Medulla oblongata (tissue), 1 donor: Measurements from ENCODE around the gene PLCL1.

Experiments used
- DNase-seq: peaks from one replicate; pipeline ENCODE4 v3.0.0-alpha.2; 2015; ENCODE audit errors: extremely low spot score

Gene PLCL1

GRCh38 chr2:197954328-197954727 lies 149.9 kb downstream of the PLCL1 start:
- no peak for DNase-seq

GRCh38 chr2:197958592-197959150 lies 154.3 kb downstream of the PLCL1 start:
- no peak for DNase-seq

- no peak for DNase-seq
Observed at GRCh38 chr2:197959383-197959782, 155.0 kb downstream of the PLCL1 start.

- DNase-seq, result no peak
Observed at GRCh38 chr2:197960786-197961185, 156.4 kb downstream of the PLCL1 start.

GRCh38 chr2:197964720-197965119 lies 160.3 kb downstream of the PLCL1 start:
- DNase-seq, result no peak

GRCh38 chr2:197965756-197966155 lies 161.4 kb downstream of the PLCL1 start:
- DNase-seq, result no peak

GRCh38 chr2:197969391-197969893 lies 165.0 kb downstream of the PLCL1 start:
- DNase-seq, result no peak

- DNase-seq, result no peak
Observed at GRCh38 chr2:197972061-197972460, 167.7 kb downstream of the PLCL1 start.

GRCh38 chr2:197972587-197972986 lies 168.2 kb downstream of the PLCL1 start:
- no peak for DNase-seq

GRCh38 chr2:197973772-197974171 lies 169.4 kb downstream of the PLCL1 start:
- no peak for DNase-seq

GRCh38 chr2:197975931-197976519 lies 171.6 kb downstream of the PLCL1 start:
- no peak for DNase-seq

GRCh38 chr2:197978971-197979370 lies 174.6 kb downstream of the PLCL1 start:
- no peak for DNase-seq

GRCh38 chr2:197982565-197982964 lies 178.2 kb downstream of the PLCL1 start:
- DNase-seq, result no peak

- no peak for DNase-seq
Observed at GRCh38 chr2:197985029-197985638, 180.7 kb downstream of the PLCL1 start.

GRCh38 chr2:197986977-197987376 lies 182.6 kb downstream of the PLCL1 start:
- DNase-seq, result no peak

GRCh38 chr2:197990356-197990755 lies 186.0 kb downstream of the PLCL1 start:
- DNase-seq, result no peak

- no peak for DNase-seq
Observed at GRCh38 chr2:197992482-197993133, 188.2 kb downstream of the PLCL1 start.

GRCh38 chr2:197993363-197993762 lies 189.0 kb downstream of the PLCL1 start:
- DNase-seq, result no peak

- DNase-seq, result no peak
Observed at GRCh38 chr2:197993830-197994229, 189.4 kb downstream of the PLCL1 start.

GRCh38 chr2:197994751-197995150 lies 190.4 kb downstream of the PLCL1 start:
- no peak for DNase-seq

- DNase-seq, result no peak
Observed at GRCh38 chr2:197996583-197996982, 192.2 kb downstream of the PLCL1 start.

- DNase-seq, result no peak
Observed at GRCh38 chr2:197997083-197997541, 192.7 kb downstream of the PLCL1 start.

GRCh38 chr2:197998702-197999101 lies 194.3 kb downstream of the PLCL1 start:
- no peak for DNase-seq
